Heart left ventricle (tissue), 16 donors: ENCODE results near the gene RGS6. TPM values are rescaled to one million over a fixed set of nuclear protein-coding genes. Genes with fewer than 3 reads are reported as not detected.

Source experiments
- ATAC-seq, 4 donors: fragments of 200-7000 bp; cut with Tn5 transposase; one replicate each; pipeline ENCODE4 v1.9.1; 2020 to 2022; ENCODE audit warnings: moderate library complexity in 4 of 4, mild to moderate bottlenecking in 3 of 4, moderate number of reproducible peaks in 1 of 4
- DNase-seq, 5 donors: peaks; one replicate each; pipeline ENCODE4 v3.0.0-alpha.2; 2020
- H3K27ac ChIP-seq, 12 donors: fragments of 200-600 bp; sonication (generic) in 4 of 12; one replicate each; pipeline versions ENCODE4 v1.5.0 to v1.8.0; 2016 to 2022; ENCODE audit warnings: mild to moderate bottlenecking in 2 of 12
- H3K27me3 ChIP-seq, 9 donors: fragments of 200-600 bp; sonication (generic) in 2 of 9; one replicate each; pipeline versions ENCODE4 v1.5.1 to v1.8.0; 2016 to 2022; ENCODE audit warnings: mild to moderate bottlenecking in 3 of 9
- H3K36me3 ChIP-seq, 9 donors: fragments of 200-600 bp; sonication (generic) in 2 of 9; one replicate each; pipeline versions ENCODE4 v1.5.0 to v1.8.0; 2018 to 2022; ENCODE audit warnings: mild to moderate bottlenecking in 2 of 9
- H3K4me1 ChIP-seq, 12 donors: fragments of 200-600 bp; sonication (generic) in 4 of 12; one replicate each; pipeline versions ENCODE4 v1.5.0 to v1.8.0; 2016 to 2022; ENCODE audit warnings: mild to moderate bottlenecking in 3 of 12
- H3K4me3 ChIP-seq, 12 donors: fragments of 200-600 bp; sonication (generic) in 4 of 12; one replicate each; pipeline versions ENCODE4 v1.5.0 to v1.8.0; 2017 to 2022; ENCODE audit warnings: mild to moderate bottlenecking in 9 of 12, moderate library complexity in 4 of 12
- H3K9me3 ChIP-seq, 12 donors: fragments of 200-600 bp; sonication (generic) in 4 of 12; one replicate each; pipeline versions ENCODE4 v1.5.0 to v1.8.0; 2016 to 2022; ENCODE audit warnings: mild to moderate bottlenecking in 1 of 12
- POLR2A ChIP-seq, 2 donors: fragments of 450-650 bp; IDR thresholded peaks; one replicate each; pipeline ENCODE4 v1.6.1; 2017; ENCODE audit warnings: antibody characterized with exemption in 2 of 2, mild to moderate bottlenecking in 2 of 2, moderate library complexity in 2 of 2
- WGBS, 4 donors: extraction: QIAGEN DNeasy Blood & Tissue Kit in 2 of 4; methylation state at CpG; one replicate each; pipeline versions ENCODE4 v1.1.5 to v1.1.7; 2013 to 2018; 5-methylcytosine and 5-hydroxymethylcytosine counted together
- intact Hi-C, 10 donors: fragments of 100-400 bp; cut with DNase I; formaldehyde crosslinking; loops; one replicate each; pipeline versions ENCODE4 v1.11.1 to v1.14.2; 2022
- polyA plus RNA-seq, 2 donors: library from polyadenylated mRNA; stranded (reverse); fragments of 200-250 nt; gene quantifications; one replicate each; pipeline ENCODE4 v1.2.3, GENCODE V29; 2013
- total RNA-seq, 9 donors: library from RNA; depleted of rRNA in 2 of 9; stranded (reverse); fragments of >200 nt in 2 of 9; fragmentation: NEBNext Ultra II Directional in 3 of 9; extraction: Animal tissue kit (Norgen Biotek cat#: 25700) in 3 of 9; gene quantifications; one replicate each; pipeline versions ENCODE4 v1.1.0 to v1.2.4, GENCODE V29; 2016 to 2023
- TF ChIP-seq, protein P1 (sequence below), 12 donors: fragments of 200-600 bp; sonication (generic) in 4 of 12; IDR thresholded peaks; one replicate each; pipeline versions ENCODE4 v1.5.0 to v1.8.0; 2018 to 2022; ENCODE audit warnings: antibody characterized with exemption in 12 of 12, mild to moderate bottlenecking in 5 of 12
- donor health status: ischemic (EF 13 %, LVEDD 7.1; RV severe dilation, severe dysfunction).
- donor health status: healthy with polysubstance abuse.
- donor health status: DM: no; HTN: yes; CAD: no.
- donor health status: DM: no; HTN: no; CAD: no.
- donor health status: ischemic (EF 25% LVEDD 6.9; RV normal size, moderate dysfunction).
- donor health status: ischemic (EF 25% LVEDD 5.7; RV mildly dilated, moderate dysfunction).
- donor health status: healthy.
- donor health status: DM: yes; HTN: yes; CAD: no.
- donor health status: ischemic (EF 35%, LVEDD 5.7; RV mildly dilated, moderate dysfunction).
- donor health status: nonischemic (EF 11% LVEDD 7.7; RV severe dilation, severe dysfunction).
- donor health status: DM: yes; HTN: yes; CAD: no.
- donor health status: PGD.
- donor health status: ischemic (EF 29% LVEDD 5.4; RV normal size, mild dysfunction).
- donor health status: nonischemic (EF 23%, LVEDD 6.1; RV moderate dilation, normal function).

The RGS6 gene
- total and polyA plus RNA-seq, 11 donors = 1.3 to 25.4 (median 15.1) TPM

DNA sequence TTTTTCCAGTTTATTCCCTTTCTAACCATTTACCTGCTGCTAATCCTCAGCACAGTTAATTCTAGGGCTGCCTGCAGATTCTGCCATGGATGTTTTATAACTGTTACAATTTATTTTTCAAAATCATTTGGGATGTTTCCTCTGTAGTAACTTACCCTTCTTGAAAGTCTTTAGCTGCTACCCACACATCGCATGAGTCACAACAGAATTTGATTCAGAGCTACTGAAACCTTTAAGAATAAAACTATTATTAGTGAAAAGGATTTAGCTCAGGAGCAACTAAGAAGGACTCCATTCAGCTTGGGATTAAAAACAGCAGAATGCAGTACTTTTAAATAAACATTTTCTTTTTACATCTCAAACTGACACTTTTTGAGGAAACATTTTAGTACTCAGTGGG is 41.7 kb upstream of the RGS6 start:
- DNase-seq = no peak
- no peak for TF ChIP-seq POLR2A (IDR thresholded peaks at IDR 0.05)
- Histone ChIP-seq H3K36me3 (no peaks in the 10 kb centered on the region), H3K27ac (no peak overlapping the region), H3K9me3 (peaks cover 0 to 16% (median 0%) of the 10 kb centered on the region in 12 donors), H3K27me3 (no peaks in the 10 kb centered on the region), H3K4me1 (no peaks in the 10 kb centered on the region), H3K4me3 (no peak overlapping the region)
- intact Hi-C loops = no loop called here
- 86 to 100% (median 91%) methylated on average over 1 of the region's 1 CpG for WGBS, 4 donors
- no peak for ATAC-seq

DNA sequence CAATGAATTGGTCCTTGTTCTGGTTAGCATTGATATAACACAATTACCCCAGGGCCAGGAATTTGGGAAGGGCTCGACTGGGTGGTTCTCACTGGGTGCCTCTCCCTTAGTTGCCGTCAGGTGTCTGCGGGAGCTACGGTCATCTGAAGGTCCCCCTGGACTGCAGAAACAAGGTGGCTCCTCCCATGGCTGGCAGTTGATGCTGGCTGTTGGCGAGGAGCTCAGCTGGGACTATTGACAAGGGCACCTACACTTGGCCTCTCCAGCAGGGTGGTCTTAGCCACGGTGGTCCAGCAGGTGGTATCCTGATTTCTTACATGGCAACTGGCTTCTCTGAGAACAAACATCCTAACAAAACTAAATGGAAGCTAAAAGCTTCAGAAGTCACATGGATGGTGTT is 41.0 kb upstream of the RGS6 start:
- H3K4me3 ChIP-seq = no peak overlapping the region
- TF ChIP-seq, protein P1, sequence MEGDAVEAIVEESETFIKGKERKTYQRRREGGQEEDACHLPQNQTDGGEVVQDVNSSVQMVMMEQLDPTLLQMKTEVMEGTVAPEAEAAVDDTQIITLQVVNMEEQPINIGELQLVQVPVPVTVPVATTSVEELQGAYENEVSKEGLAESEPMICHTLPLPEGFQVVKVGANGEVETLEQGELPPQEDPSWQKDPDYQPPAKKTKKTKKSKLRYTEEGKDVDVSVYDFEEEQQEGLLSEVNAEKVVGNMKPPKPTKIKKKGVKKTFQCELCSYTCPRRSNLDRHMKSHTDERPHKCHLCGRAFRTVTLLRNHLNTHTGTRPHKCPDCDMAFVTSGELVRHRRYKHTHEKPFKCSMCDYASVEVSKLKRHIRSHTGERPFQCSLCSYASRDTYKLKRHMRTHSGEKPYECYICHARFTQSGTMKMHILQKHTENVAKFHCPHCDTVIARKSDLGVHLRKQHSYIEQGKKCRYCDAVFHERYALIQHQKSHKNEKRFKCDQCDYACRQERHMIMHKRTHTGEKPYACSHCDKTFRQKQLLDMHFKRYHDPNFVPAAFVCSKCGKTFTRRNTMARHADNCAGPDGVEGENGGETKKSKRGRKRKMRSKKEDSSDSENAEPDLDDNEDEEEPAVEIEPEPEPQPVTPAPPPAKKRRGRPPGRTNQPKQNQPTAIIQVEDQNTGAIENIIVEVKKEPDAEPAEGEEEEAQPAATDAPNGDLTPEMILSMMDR (IDR thresholded peaks at IDR 0.05) = no peak
- TF ChIP-seq POLR2A (IDR thresholded peaks at IDR 0.05) = no peak
- ATAC-seq = no peak
- H3K9me3 ChIP-seq = peaks cover 0 to 16% (median 0%) of the 10 kb centered on the region in 12 donors
- intact Hi-C loops = no loop called here
- DNase-seq = no peak
- H3K27me3 ChIP-seq = no peaks in the 10 kb centered on the region
- no peak overlapping the region for H3K27ac ChIP-seq
- H3K36me3 ChIP-seq = no peaks in the 10 kb centered on the region
- H3K4me1 ChIP-seq = no peaks in the 10 kb centered on the region
- WGBS, 4 donors = 84 to 91% (median 87%) methylated on average over 6 of the region's 6 CpGs

DNA sequence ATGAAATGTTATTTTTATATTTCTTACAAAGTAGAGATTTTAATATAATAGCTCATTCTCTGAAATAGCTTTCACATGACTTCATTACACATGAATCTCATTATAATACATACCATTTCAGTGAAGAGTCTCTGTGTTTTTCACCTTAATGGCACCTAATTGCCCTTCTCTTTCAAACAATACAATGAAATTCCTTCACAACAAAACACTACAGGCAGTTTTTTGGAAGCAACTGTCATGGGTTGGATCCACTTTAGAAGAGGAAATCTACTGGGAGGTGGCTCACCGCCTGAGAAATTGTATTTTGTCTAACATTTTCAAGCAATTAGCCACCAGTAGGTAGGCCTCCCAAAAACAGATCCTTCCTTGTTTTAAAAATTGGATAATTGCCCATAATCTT is 40.3 kb upstream of the RGS6 start:
- no peaks in the 10 kb centered on the region for H3K27me3 ChIP-seq
- no peak overlapping the region for H3K27ac ChIP-seq
- no peak for TF ChIP-seq POLR2A (IDR thresholded peaks at IDR 0.05)
- TF ChIP-seq, protein P1 (IDR thresholded peaks at IDR 0.05) = no peak
- intact Hi-C loops = no loop called here
- ATAC-seq (no peak), DNase-seq (no peak)
- peaks cover 0 to 12% (median 0%) of the 10 kb centered on the region in 12 donors for H3K9me3 ChIP-seq
- no peak overlapping the region for H3K4me3 ChIP-seq
- 61 to 77% (median 66%) methylated on average over 1 of the region's 1 CpG for WGBS, 4 donors
- no peaks in the 10 kb centered on the region for H3K4me1 ChIP-seq
- H3K36me3 ChIP-seq = no peaks in the 10 kb centered on the region

DNA sequence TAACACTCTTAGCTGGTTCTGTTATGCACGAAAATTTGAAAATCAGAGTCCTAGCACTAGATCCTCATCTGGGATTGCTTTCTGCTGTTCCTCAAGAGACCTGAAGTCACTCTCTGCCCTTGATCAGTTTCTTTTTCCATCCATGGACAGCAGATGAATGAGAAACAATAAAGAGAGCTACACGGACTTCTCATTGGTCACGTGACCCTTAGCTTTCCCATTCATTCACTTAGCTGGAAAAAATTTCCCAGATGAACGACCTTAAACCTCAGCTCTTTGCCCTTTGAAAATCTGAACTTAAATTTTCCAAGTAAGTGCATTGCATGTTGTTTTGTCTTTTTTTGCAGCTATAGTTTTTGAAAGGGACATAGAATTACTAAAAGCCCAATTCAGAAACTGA is 27.2 kb upstream of the RGS6 start:
- Histone ChIP-seq H3K4me1 (peaks cover 0 to 17% (median 4%) of the 10 kb centered on the region in 12 donors), H3K27ac (peak overlapping the region in 2 of 12 donors; percentile 25 to 46), H3K36me3 (no peaks in the 10 kb centered on the region), H3K9me3 (peaks cover 0 to 5% (median 0%) of the 10 kb centered on the region in 12 donors), H3K27me3 (peaks cover 0 to 7% (median 0%) of the 10 kb centered on the region in 9 donors), H3K4me3 (no peak overlapping the region)
- intact Hi-C loops = no loop called here
- TF ChIP-seq POLR2A (IDR thresholded peaks at IDR 0.05) = no peak
- TF ChIP-seq, protein P1 (IDR thresholded peaks at IDR 0.05) = no peak
- no peak for ATAC-seq
- DNase-seq = no peak
- 61 to 75% (median 62%) methylated on average over 4 of the region's 4 CpGs for WGBS, 4 donors

DNA sequence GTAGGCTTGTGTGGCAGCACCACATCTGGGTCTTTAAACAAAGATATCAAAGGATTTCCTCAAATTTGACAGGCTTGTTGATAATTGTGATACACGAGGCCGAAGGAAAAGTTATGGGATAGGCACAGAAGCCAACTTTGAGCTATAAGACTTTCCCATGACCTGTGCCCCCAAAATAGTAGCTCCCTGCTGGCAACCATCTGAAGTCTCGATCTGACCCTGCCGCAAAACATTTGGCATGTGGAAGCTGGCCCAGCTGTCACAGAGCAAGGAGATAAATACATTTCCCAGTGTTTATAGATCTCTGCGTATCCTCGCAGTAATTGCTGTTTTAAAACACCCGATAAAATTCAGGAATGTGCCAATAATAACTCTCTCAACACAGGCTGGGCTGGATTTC is 26.4 kb upstream of the RGS6 start:
- TF ChIP-seq, protein P1 (IDR thresholded peaks at IDR 0.05) = no peak
- TF ChIP-seq POLR2A (IDR thresholded peaks at IDR 0.05) = no peak
- ATAC-seq (peak in 2 of 4 donors; percentile 33 to 52), DNase-seq (no peak)
- H3K4me3 ChIP-seq = no peak overlapping the region
- H3K36me3 ChIP-seq = no peaks in the 10 kb centered on the region
- H3K9me3 ChIP-seq = no peaks in the 10 kb centered on the region
- H3K4me1 ChIP-seq = peaks cover 0 to 17% (median 4%) of the 10 kb centered on the region in 12 donors
- WGBS, 4 donors = 8 to 23% (median 20%) methylated on average over 7 of the region's 7 CpGs
- H3K27me3 ChIP-seq = peaks cover 0 to 7% (median 0%) of the 10 kb centered on the region in 9 donors
- intact Hi-C loops = no loop called here
- H3K27ac ChIP-seq = peak overlapping the region in 4 of 12 donors; percentile 17 to 46 (median 34)
